CD4-positive, alpha-beta T cell (primary cell): Measurements from ENCODE around the gene CDC5L. TPM values are rescaled to one million over a fixed set of nuclear protein-coding genes. Genes with fewer than 3 reads are reported as not detected.

Experiments used
- ATAC-seq: fragments of 200-7000 bp; cut with Tn5 transposase; one replicate; pipeline ENCODE4 v1.10.0; 2022; ENCODE audit warnings: mild to moderate bottlenecking; ENCODE audit not compliant: poor library complexity
- CTCF ChIA-PET: fragments of 350-600 bp; sonication (Branson Sonifier 250); formaldehyde crosslinking; loops from one replicate; lab custom pipeline; 2021; ENCODE audit warnings: antibody characterized with exemption, inconsistent platforms; lab: Charles Lee
- POLR2A ChIA-PET: fragments of 350-600 bp; sonication (Branson Sonifier 250); formaldehyde crosslinking; loops from one replicate; lab custom pipeline; 2021; ENCODE audit warnings: antibody characterized with exemption, inconsistent platforms; lab: Charles Lee
- DNase-seq, 14 experiments: peaks; one replicate each; pipeline ENCODE4 v3.0.0-alpha.2; 2013 to 2020; ENCODE audit warnings: mixed read lengths in 2 of 14
- H3K27ac ChIP-seq, 2 donors: one replicate each; pipeline versions ENCODE4 v1.5.1 to v1.7.0; 2013; ENCODE audit warnings: low read length in 2 of 2, low read depth in 1 of 2, mild to moderate bottlenecking in 1 of 2
- H3K27me3 ChIP-seq, 2 experiments: 1 replicate in 1 of 2; 2 replicates in 1 of 2; pipeline versions ENCODE4 v1.6.1 to v1.7.0; 2013; ENCODE audit warnings: low read length in 2 of 2, control low read depth in 1 of 2, mild to moderate bottlenecking in 1 of 2, moderate library complexity in 1 of 2; ENCODE audit not compliant: insufficient read depth in 2 of 2, control insufficient read depth in 1 of 2
- H3K36me3 ChIP-seq: one replicate; pipeline ENCODE4 v1.6.1; 2013; ENCODE audit warnings: low read length, control low read depth; ENCODE audit not compliant: insufficient read depth
- H3K4me1 ChIP-seq: one replicate; pipeline ENCODE4 v1.6.1; 2013; ENCODE audit warnings: low read length, control low read depth; ENCODE audit not compliant: insufficient read depth
- H3K4me3 ChIP-seq: one replicate; pipeline ENCODE4 v1.5.1; 2013; ENCODE audit warnings: mild to moderate bottlenecking, low read length, moderate library complexity
- H3K9me3 ChIP-seq, 2 experiments: 1 replicate in 1 of 2; 2 replicates in 1 of 2; pipeline versions ENCODE4 v1.6.1 to v1.7.0; 2013; ENCODE audit warnings: low read length in 2 of 2, mild to moderate bottlenecking in 2 of 2, control low read depth in 1 of 2, moderate library complexity in 1 of 2; ENCODE audit not compliant: control insufficient read depth in 1 of 2, insufficient read depth in 1 of 2
- H3K27ac Mint-ChIP-seq: one replicate; pipeline ENCODE4 v1.8.0; 2020; ENCODE audit warnings: mixed read lengths
- H3K27me3 Mint-ChIP-seq: one replicate; pipeline ENCODE4 v1.8.0; 2021; ENCODE audit warnings: mixed read lengths
- H3K36me3 Mint-ChIP-seq: one replicate; pipeline ENCODE4 v1.8.0; 2021; ENCODE audit warnings: low read depth, mixed read lengths
- H3K4me1 Mint-ChIP-seq: one replicate; pipeline ENCODE4 v1.8.0; 2021; ENCODE audit warnings: low read depth, mixed read lengths
- H3K4me3 Mint-ChIP-seq: one replicate; pipeline ENCODE4 v1.8.0; 2020; ENCODE audit warnings: mild to moderate bottlenecking, mixed read lengths
- H3K9me3 Mint-ChIP-seq: one replicate; pipeline ENCODE4 v1.8.0; 2020; ENCODE audit warnings: mixed read lengths
- CTCF ChIP-seq: fragments of 200-600 bp; IDR thresholded peaks from one replicate; pipeline ENCODE4 v1.8.0; 2022; ENCODE audit warnings: antibody characterized with exemption, mild to moderate bottlenecking
- intact Hi-C, 2 experiments: fragments of 100-400 bp; cut with DNase I in 1 of 2; cut with micrococcal nuclease in 1 of 2; formaldehyde crosslinking; loops; one replicate each; pipeline versions ENCODE4 v1.15.1 to v1.9.0; 2023 to 2025; cut with DNase I, micrococcal nuclease
- total RNA-seq, 174 experiments: library from RNA in 2 of 174; stranded (reverse) in 2 of 174; gene quantifications; one replicate each; pipeline ENCODE4 v1.2.3 and lab custom pipeline; 2021 to 2026

The CDC5L gene
- total RNA-seq, 2 experiments from 2014 or later = 18.9 to 19.9 TPM

- Histone ChIP-seq H3K9me3 (no peaks in the 10 kb centered on the region), H3K4me1 (no peaks in the 10 kb centered on the region), H3K27ac (no peak overlapping the region), H3K27me3 (peaks cover 0 to 2% of the 10 kb centered on the region in 2 experiments), H3K36me3 (peaks cover 8% of the 10 kb centered on the region), H3K4me3 (no peak overlapping the region)
- no peak overlapping the region for H3K4me3 Mint-ChIP-seq
- peaks cover 30% of the 10 kb centered on the region for H3K36me3 Mint-ChIP-seq
- H3K27me3 Mint-ChIP-seq = no peaks in the 10 kb centered on the region
- CTCF ChIA-PET = interaction anchor here (1.2 kb wide), 1 partner anchor 22 kb away, joined by 3 read pairs; no protein-coding TSS in a partner anchor
- ATAC-seq = no peak
- H3K4me1 Mint-ChIP-seq = no peaks in the 10 kb centered on the region
- DNase-seq = no peak
- intact Hi-C loops = loop anchor here in 1 of 2 experiments (10.0 kb wide), 1 partner anchor 359 kb away; no protein-coding TSS in a partner anchor
- no peaks in the 10 kb centered on the region for H3K9me3 Mint-ChIP-seq
- POLR2A ChIA-PET = no interaction called here
- no peak overlapping the region for H3K27ac Mint-ChIP-seq
- no peak for TF ChIP-seq CTCF
These were observed 66.7 kb downstream of the CDC5L start for GRCh38 chr6:44454198-44454597.

DNA sequence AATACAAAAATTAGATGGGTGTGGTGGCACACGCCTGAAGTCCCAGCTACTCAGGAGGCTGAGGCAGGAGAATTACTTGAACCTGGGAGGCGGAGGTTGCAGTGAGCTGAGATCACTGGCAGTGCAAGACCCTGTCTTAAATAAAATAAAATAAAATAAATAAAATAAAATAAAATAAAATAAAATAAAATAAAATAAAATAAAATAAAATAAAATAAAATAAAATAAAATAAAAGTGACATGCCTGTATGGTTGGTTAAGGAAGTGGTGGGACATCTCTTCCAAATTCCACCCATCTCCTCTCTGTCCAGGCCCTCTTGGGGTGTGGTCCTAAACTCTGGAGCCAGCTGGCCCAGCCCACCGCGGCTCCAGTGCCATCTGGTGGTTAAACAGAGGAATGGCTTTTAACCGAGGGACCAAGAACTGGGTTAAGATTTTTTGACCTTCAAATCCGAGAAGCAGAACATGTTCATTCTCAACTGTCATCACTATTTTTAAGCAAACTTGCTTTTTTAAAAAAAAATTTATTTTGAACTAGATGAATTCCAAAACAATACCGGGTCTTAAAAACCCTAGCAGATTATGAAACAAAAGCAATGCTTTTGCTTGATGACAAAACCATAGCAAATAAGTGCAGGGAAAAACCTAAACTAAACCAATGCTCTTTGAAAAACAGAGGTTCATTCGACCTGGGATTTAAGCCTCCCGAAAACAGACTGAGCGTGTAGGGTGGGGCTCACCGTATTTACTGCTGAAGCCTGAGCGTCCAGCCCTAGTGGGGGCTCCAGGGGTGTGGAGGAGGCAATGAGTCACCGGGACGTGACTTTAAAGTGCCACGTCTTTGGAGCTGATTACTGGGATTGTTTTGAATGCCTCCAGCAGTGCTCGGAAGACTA, 68.8 kb downstream of the CDC5L start:
- Mint-ChIP-seq H3K9me3 (no peaks in the 10 kb centered on the region), H3K36me3 (peaks cover 15% of the 10 kb centered on the region), H3K27ac (no peak overlapping the region), H3K27me3 (no peaks in the 10 kb centered on the region), H3K4me1 (no peaks in the 10 kb centered on the region), H3K4me3 (no peak overlapping the region)
- Histone ChIP-seq H3K9me3 (no peaks in the 10 kb centered on the region), H3K27ac (no peak overlapping the region), H3K4me1 (no peaks in the 10 kb centered on the region), H3K36me3 (peaks cover 8% of the 10 kb centered on the region), H3K27me3 (peaks cover 0 to 2% of the 10 kb centered on the region in 2 experiments), H3K4me3 (no peak overlapping the region)
- ATAC-seq (peak; percentile 75), DNase-seq (peak in 11 of 14 experiments; percentile 6 to 72 (median 24))
- CTCF ChIA-PET = interaction anchor here (0.7 to 1.7 kb wide), 2 partner anchors 9 to 20 kb away, joined by 4 read pairs; no protein-coding TSS in a partner anchor
- intact Hi-C loops = loop anchor here (1.0 to 10.0 kb wide), 4 partner anchors 25 to 362 kb away; partner anchors contain the start of gene NFKBIE (in 1 of the 2)
- peak; percentile 76 for TF ChIP-seq CTCF
- POLR2A ChIA-PET = no interaction called here

DNA sequence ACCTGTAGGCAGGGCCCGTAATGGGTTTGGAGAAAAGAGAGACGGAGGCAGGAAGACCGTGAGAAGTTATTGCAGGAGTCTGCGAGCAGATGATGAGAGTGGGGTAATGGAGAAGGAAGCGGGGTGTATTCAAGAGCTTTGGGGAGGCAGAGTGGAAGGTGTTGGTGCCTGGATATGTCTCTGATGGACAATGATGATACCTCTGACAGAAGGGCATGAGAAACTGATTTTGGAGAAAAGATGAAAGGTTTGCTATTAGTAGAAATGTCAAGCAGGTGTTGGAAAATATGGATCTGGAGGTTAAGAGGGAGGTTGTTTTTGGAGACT, 69.4 kb downstream of the CDC5L start:
- Histone ChIP-seq H3K4me3 (no peak overlapping the region), H3K27ac (no peak overlapping the region), H3K36me3 (peaks cover 4% of the 10 kb centered on the region), H3K27me3 (peaks cover 0 to 2% of the 10 kb centered on the region in 2 experiments), H3K9me3 (no peaks in the 10 kb centered on the region), H3K4me1 (no peaks in the 10 kb centered on the region)
- Mint-ChIP-seq H3K27me3 (no peaks in the 10 kb centered on the region), H3K27ac (no peak overlapping the region), H3K36me3 (peaks cover 9% of the 10 kb centered on the region), H3K4me3 (no peak overlapping the region), H3K4me1 (no peaks in the 10 kb centered on the region), H3K9me3 (no peaks in the 10 kb centered on the region)
- TF ChIP-seq CTCF = no peak
- ChIA-PET POLR2A (no interaction called here), CTCF (no interaction called here)
- DNase-seq (no peak), ATAC-seq (no peak)
- intact Hi-C loops = loop anchor here (1.0 to 10.0 kb wide), 4 partner anchors 26 to 362 kb away; partner anchors contain the start of gene NFKBIE (in 1 of the 2)
